ENCODE results near the gene C1orf232. TPM values are rescaled to one million over a fixed set of nuclear protein-coding genes. Genes with fewer than 3 reads are reported as not detected.
A peak's percentile ranks its signal among the peaks of the same experiment; 100 is the strongest.

C1orf232 gene
- polyA plus RNA-seq, 3 donors = not detected

GRCh38 chr1:26158271-26158907, 10.4 kb downstream of the C1orf232 start:
- peak overlapping the region; percentile 6 to 15 for H3K4me3 Mint-ChIP-seq
- H3K9me3 Mint-ChIP-seq = peaks cover 0 to 7% (median 0%) of the 10 kb centered on the region in 7 donors
- no peak overlapping the region for H3K9ac ChIP-seq (ENCODE audit: insufficient read depth, low read length, poor library complexity, severe bottlenecking)
- H2AFZ ChIP-seq (ENCODE audit: insufficient read depth, low read depth, low read length, poor library complexity, severe bottlenecking) = no peak overlapping the region
- H3K4me1 Mint-ChIP-seq = peaks cover 34% of the 10 kb centered on the region
- H3K9me3 ChIP-seq (replicated peaks in 1 of 2; ENCODE audit: control insufficient read depth in 1 of 2, insufficient read depth in 1 of 2, low read length in 2 of 2) = no peaks in the 10 kb centered on the region
- H3K36me3 Mint-ChIP-seq = peaks cover 0 to 2% of the 10 kb centered on the region in 2 donors
- H3K36me3 ChIP-seq (replicated peaks in 1 of 2; ENCODE audit: control insufficient read depth in 1 of 2, insufficient read depth in 2 of 2, low read length in 2 of 2) = no peaks in the 10 kb centered on the region
- DNase-seq = no peak
- no peaks in the 10 kb centered on the region for H4K20me1 ChIP-seq (ENCODE audit: insufficient read depth, low read length)
- no peaks in the 10 kb centered on the region for H3K79me2 ChIP-seq (ENCODE audit: insufficient read depth, low read length)
- H3K4me2 ChIP-seq (replicated peaks; ENCODE audit: extremely low read depth, low read length, poor library complexity, severe bottlenecking) = no peak overlapping the region
- H3K27ac Mint-ChIP-seq = no peak overlapping the region
- H3K27me3 ChIP-seq (ENCODE audit: control insufficient read depth in 2 of 2, insufficient read depth in 2 of 2, low read length in 2 of 2) = peaks cover 14 to 59% of the 10 kb centered on the region in 2 donors
- H3K4me3 ChIP-seq (replicated peaks in 1 of 3; ENCODE audit: low read depth in 2 of 3, low read length in 3 of 3) = no peak overlapping the region
- intact Hi-C loops (cut with micrococcal nuclease) = no loop called here
- no peak overlapping the region for H3K27ac ChIP-seq (ENCODE audit: low read depth in 1 of 2, low read length in 2 of 2)
- H3K4me1 ChIP-seq (ENCODE audit: control insufficient read depth in 1 of 2, insufficient read depth in 2 of 2, low read length in 2 of 2) = peaks cover 28 to 40% of the 10 kb centered on the region in 2 donors
- WGBS (ENCODE audit: insufficient coverage) = 96% methylated on average over 5 of the region's 5 CpGs
- TF ChIP-seq CTCF (IDR thresholded peaks at IDR 0.05) = no peak
- H3K27me3 Mint-ChIP-seq (ENCODE audit: low read depth in 3 of 3) = peaks cover 65 to 78% (median 77%) of the 10 kb centered on the region in 3 donors

- no peak overlapping the region for H3K4me2 ChIP-seq (replicated peaks; ENCODE audit: extremely low read depth, low read length, poor library complexity, severe bottlenecking)
- peaks cover 8 to 44% of the 10 kb centered on the region in 2 donors for H3K27me3 ChIP-seq (ENCODE audit: control insufficient read depth in 2 of 2, insufficient read depth in 2 of 2, low read length in 2 of 2)
- Mint-ChIP-seq H3K27ac (no peak overlapping the region), H3K27me3 (ENCODE audit: low read depth in 3 of 3) (peaks cover 50 to 68% (median 63%) of the 10 kb centered on the region in 3 donors), H3K36me3 (no peaks in the 10 kb centered on the region), H3K9me3 (peaks cover 0 to 3% (median 0%) of the 10 kb centered on the region in 7 donors), H3K4me3 (peak overlapping the region in 1 of 2 donors; percentile 79), H3K4me1 (peaks cover 37% of the 10 kb centered on the region)
- H3K27ac ChIP-seq (ENCODE audit: low read depth in 1 of 2, low read length in 2 of 2) = no peak overlapping the region
- no peaks in the 10 kb centered on the region for H3K36me3 ChIP-seq (replicated peaks in 1 of 2; ENCODE audit: control insufficient read depth in 1 of 2, insufficient read depth in 2 of 2, low read length in 2 of 2)
- H4K20me1 ChIP-seq (ENCODE audit: insufficient read depth, low read length) = no peaks in the 10 kb centered on the region
- H3K79me2 ChIP-seq (ENCODE audit: insufficient read depth, low read length) = no peaks in the 10 kb centered on the region
- intact Hi-C loops (cut with micrococcal nuclease) = no loop called here
- H3K4me3 ChIP-seq (replicated peaks in 1 of 3; ENCODE audit: low read depth in 2 of 3, low read length in 3 of 3) = no peak overlapping the region
- peaks cover 29 to 43% of the 10 kb centered on the region in 2 donors for H3K4me1 ChIP-seq (ENCODE audit: control insufficient read depth in 1 of 2, insufficient read depth in 2 of 2, low read length in 2 of 2)
- no peak overlapping the region for H3K9ac ChIP-seq (ENCODE audit: insufficient read depth, low read length, poor library complexity, severe bottlenecking)
- peak in 1 of 3 donors; percentile 41 for DNase-seq
- no peak overlapping the region for H2AFZ ChIP-seq (ENCODE audit: insufficient read depth, low read depth, low read length, poor library complexity, severe bottlenecking)
- no peak for TF ChIP-seq CTCF (IDR thresholded peaks at IDR 0.05)
- 36% methylated on average over 6 of the region's 12 CpGs for WGBS (ENCODE audit: insufficient coverage)
- H3K9me3 ChIP-seq (replicated peaks in 1 of 2; ENCODE audit: control insufficient read depth in 1 of 2, insufficient read depth in 1 of 2, low read length in 2 of 2) = no peaks in the 10 kb centered on the region
Observed at GRCh38 chr1:26156285-26157038, 12.3 kb downstream of the C1orf232 start.
